ENCODE measurements around the gene TBC1D22A.

The TBC1D22A gene

DNA sequence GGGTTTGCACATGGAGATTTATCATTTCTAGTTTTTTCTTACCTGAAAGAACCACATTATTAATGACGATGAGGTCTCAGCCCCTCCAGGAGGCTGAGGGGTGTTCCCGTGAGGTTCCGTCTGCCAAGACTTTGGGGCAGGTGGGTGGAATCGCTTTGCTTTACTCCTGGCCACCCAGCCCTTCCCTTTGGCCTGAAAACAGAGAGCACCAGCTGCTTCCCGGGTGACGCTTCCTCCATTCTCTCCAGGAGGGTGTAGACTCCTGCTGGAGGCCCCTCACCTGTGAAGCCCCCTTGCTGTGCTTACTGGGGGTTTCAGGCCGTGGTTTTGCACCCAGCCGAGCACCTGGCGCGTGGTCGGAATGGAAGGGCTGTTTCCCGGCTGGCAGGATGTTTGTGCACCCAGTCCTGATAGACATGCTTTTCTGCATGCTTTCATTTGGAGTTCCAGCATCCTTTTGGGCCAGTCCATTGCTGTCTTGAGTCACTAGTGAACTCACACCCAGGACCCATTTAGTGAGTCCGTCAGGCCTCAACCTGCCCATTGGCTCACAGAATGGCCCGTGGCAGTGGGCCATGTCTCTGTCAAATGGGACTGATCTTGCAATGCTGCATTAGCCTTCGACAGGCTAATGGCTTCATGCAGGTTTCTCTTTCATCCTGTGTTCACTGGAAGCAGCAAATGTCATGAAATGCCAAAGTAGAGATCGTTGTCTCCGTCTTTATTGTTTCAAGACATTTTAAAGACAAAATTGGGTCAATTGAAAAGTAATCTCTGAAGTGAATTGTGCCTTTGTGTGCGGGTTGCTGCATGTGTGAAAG is 360.8 kb downstream of the TBC1D22A start:
- no peak for DNase-seq (ENCODE audit: low spot score)

- no peak for DNase-seq (ENCODE audit: low spot score)
These were observed 361.5 kb downstream of the TBC1D22A start for GRCh38 chr22:47123827-47124442.

DNA sequence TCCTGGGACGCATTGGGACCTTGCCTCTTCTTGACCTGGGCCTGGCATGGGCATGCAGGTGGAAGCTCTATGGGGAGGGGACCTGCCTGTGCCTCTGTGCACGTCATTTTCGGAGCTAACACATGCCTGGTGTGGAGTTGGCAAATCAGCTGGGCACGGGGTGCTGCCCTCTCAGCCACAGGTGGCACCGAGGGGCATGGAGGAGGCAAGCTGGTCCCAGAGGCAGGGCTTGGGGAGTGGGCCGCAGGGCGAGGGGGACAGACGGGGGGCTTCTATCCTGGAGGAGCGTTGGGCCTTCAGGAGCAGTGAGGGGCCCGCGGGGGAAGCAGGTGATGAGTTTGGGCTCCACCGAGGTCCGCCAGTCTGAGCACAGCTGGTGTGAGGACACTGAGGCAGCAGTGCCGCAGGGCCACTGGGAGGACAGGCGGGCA is 362.0 kb downstream of the TBC1D22A start:
- DNase-seq (ENCODE audit: low spot score): no peak

DNA sequence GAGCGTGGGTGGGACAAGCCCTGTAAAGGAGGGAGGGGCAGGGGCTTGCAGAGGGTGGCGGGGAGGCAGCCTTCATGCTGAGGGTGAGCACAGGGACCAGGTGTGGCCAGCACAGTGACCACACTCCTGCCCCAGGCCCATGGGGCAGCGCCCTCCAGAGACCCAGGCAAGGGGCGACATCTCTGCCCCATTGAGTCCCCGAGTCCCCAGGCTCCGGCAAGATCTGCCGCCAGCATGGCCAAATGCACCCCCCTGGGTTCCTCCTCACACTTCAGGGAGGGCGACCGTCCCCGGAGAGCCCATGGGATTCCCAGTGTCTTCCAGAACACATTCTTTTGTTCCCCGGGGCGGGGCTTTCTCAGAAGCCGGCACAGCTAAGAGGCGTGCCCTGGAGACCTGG is 362.5 kb downstream of the TBC1D22A start:
- DNase-seq (ENCODE audit: low spot score): no peak

DNA sequence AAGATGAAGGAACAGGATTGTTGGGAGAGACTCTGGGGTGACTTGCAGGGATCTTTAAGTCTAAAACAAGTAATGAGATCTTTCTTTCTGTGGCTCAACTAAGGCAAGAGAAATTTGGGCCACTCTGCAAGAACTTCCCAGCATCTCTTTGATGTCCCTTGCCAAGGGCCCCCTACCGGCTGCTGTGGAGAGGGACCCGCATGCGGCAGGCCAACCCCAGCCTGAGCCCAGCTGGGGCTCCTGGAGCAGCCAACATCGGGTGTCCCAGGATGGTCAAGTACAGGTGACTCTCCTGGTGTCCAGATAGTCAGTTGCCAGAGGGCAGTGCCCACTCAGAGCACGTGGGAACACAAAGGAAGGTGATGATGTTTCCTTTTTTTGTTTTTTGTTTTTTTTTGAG is 363.2 kb downstream of the TBC1D22A start:
- DNase-seq (ENCODE audit: low spot score): no peak

DNA sequence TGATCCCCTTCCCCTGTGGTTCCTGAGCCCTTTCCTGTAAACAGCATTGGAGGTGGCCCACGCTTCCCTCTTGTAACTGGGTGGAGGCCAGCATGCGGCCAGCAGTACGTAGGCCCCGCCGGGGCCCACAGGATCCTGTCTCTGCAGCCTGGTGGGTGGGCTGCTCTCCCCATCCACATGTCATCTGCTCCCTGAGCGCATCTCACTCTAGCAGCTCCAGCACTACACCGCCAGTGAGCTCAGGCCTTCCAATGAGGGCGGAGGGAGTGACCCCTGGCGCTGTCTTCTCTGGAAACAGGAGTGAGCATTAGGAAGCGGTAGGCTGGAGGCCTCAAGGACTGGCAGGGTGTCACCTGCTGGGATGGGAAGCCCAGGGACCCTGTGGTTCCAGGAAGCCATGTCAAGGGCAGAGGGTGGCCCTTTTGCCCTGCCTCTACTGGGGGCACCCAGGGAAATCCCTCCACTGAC is 363.9 kb downstream of the TBC1D22A start:
- DNase-seq (ENCODE audit: low spot score): no peak

DNA sequence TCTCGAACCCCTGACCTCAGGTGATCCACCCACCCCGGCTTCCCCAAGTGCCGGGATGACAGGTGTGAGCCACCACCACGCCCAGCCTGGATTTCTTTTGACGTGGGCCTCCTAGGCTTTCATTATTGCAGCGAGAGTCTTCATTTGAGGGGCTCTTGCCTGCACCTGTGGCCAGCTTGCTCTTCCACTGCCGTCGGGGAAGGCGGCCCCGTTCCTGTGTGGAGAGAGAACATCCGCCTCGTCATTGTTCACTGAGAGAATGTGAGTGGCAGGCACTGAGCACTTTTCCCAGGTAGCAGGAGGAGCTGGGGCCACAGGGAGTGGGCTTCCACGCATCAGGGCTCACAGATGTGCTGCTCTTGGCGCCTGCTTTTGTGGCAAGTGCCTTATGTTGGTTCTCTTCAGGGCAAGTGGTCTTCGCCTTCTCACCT is 365.0 kb downstream of the TBC1D22A start:
- no peak for DNase-seq (ENCODE audit: low spot score)

- no peak for DNase-seq (ENCODE audit: low spot score)
These were observed 365.8 kb downstream of the TBC1D22A start for GRCh38 chr22:47128216-47128615.

DNA sequence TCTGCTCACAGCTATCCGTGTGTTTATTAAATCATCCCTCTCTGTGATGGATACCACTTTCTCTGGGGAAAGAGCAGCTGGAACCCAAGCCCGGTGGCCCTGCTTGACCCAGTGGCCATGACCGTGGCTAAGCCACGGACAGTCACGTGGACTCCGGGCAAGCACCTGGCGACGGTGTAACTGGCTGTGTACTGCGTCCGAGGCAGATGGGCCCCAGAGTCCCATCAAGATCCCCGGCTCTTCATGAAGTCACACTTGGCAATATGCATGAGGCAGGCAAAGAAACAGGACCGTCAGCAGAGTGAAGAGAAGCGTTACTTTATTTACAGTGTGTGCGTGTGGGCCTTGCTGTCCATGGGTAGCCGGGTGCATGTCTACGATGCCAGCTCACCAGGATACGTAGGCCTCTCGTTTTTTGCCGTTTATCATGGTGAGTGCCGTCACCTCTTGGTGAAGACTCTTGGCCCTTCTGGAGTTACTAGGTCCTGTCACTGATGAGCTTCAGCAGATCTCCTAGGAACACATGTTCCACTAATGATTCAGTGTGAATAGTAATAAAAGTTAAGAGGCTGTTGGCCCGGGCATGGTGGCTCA is 366.3 kb downstream of the TBC1D22A start:
- no peak for DNase-seq (ENCODE audit: low spot score)

GRCh38 chr22:47129902-47130635 is 367.6 kb downstream of the TBC1D22A start:
- no peak for DNase-seq (ENCODE audit: low spot score)

GRCh38 chr22:47130883-47131631 is 368.6 kb downstream of the TBC1D22A start:
- DNase-seq (ENCODE audit: low spot score): no peak

DNA sequence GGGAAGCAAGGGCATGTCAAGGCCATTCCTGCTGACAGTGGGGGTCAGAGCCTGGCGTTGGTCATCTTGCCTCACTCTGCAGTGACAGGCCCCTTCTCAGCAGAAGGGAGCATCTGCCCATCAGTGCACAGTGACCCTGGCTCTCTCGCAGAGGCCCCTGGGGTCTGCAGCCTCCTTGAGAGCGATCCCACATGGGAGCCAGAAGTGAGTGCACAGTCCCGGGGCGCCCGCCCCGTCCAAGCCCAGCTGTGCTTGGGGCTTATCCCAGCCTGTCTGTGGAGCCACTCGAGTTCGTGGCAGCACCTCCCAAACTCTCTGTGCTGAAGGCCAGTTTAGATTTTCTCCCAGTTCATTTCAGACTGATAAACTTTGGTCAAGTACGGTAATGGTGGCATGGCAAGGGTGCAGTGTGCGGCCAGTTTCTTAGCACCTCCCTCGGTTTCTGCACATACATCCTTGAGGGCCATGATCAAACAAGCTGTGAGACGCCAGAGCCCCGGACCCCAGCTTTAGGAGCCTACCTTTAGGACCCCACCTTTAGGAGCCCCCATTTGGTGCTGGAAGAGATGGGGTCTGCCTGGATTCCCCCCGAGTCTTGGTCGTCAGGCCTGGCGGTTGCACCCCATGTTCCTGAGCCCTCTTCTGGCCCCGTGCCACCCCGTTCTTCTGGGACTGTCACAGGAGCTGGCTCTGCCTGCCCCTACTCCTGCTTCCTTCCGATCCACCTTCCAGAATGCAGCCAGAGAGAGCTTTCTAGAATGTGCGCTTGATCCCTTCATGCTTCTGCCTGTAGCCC is 369.4 kb downstream of the TBC1D22A start:
- no peak for DNase-seq (ENCODE audit: low spot score)

DNA sequence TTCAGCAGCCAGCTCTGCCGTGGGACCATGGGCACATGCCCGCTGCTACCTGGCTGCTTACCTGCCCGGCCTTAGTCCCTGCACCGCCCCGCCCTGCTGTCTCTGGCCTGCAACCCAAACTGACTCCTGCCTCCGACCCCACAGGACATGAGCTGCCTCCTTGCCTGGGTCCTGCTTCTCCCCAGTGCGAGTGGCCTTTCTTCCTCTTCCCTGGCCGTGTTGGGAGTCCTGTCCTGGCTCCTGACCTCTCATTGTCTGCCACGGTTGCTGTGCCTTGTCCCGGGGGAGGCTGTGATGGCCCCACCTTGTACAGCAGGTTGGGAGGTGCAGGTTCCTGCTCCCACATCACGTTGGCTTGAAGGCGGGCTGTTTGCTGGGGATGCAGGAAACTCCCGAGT is 370.0 kb downstream of the TBC1D22A start:
- no peak for DNase-seq (ENCODE audit: low spot score)

- no peak for DNase-seq (ENCODE audit: low spot score)
These were observed 370.9 kb downstream of the TBC1D22A start for GRCh38 chr22:47133061-47133969.

DNA sequence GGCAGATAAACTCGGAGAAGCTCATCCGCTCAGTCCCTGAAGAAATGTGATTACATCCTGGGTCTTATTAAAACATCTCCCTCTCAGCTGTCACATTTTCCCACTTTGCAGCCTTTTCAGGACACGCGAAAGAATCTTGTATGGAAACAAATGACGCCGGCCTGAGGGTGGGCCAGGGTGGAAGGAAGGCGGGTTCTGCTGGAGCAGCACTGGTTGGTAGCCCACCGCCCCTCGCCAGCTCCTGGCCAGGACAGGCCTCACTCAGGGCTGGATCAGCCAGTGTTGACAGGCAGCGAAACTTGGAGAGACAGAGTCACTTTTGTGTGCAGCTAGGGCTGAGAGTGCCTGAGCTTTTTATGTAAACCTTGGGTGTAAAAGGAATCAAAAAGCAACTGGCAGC is 371.8 kb downstream of the TBC1D22A start:
- no peak for DNase-seq (ENCODE audit: low spot score)

GRCh38 chr22:47135338-47135737 is 372.9 kb downstream of the TBC1D22A start:
- no peak for DNase-seq (ENCODE audit: low spot score)

GRCh38 chr22:47136050-47136449 is 373.6 kb downstream of the TBC1D22A start:
- no peak for DNase-seq (ENCODE audit: low spot score)

GRCh38 chr22:47136671-47137070 is 374.2 kb downstream of the TBC1D22A start:
- DNase-seq (ENCODE audit: low spot score): no peak

- no peak for DNase-seq (ENCODE audit: low spot score)
These were observed 376.8 kb downstream of the TBC1D22A start for GRCh38 chr22:47139013-47139789.

All from globus pallidus (tissue), 1 donor.